Measurements from ENCODE around the gene MAPKBP1. TPM values are rescaled to one million over a fixed set of nuclear protein-coding genes. Genes with fewer than 3 reads are reported as not detected.

Gene MAPKBP1
- total RNA-seq, 1 experiment from 2014 or later: 9.9 TPM

GRCh38 chr15:41822471-41822870, 48.2 kb downstream of the MAPKBP1 start:
- Mint-ChIP-seq H3K36me3 (ENCODE audit: insufficient read depth, unreplicated experiment) (no peaks in the 10 kb centered on the region), H3K27me3 (ENCODE audit: unreplicated experiment) (no peaks in the 10 kb centered on the region), H3K4me3 (ENCODE audit: low read depth, unreplicated experiment) (no peak overlapping the region), H3K27ac (ENCODE audit: unreplicated experiment) (no peak overlapping the region), H3K9me3 (ENCODE audit: low read depth, unreplicated experiment) (no peaks in the 10 kb centered on the region), H3K4me1 (ENCODE audit: low read depth, unreplicated experiment) (no peaks in the 10 kb centered on the region)
- DNase-seq: no peak
- CTCF ChIA-PET: no interaction called here
- BruUV-seq (replicated peaks): no TSS peak
- intact Hi-C loops (cut with micrococcal nuclease; ENCODE audit: unreplicated experiment): no loop called here
- TF ChIP-seq CTCF (IDR thresholded peaks at IDR 0.05; ENCODE audit: unreplicated experiment): no peak

GRCh38 chr15:41822957-41823356, 48.7 kb downstream of the MAPKBP1 start:
- no peaks in the 10 kb centered on the region for H3K4me1 Mint-ChIP-seq (ENCODE audit: low read depth, unreplicated experiment)
- no peaks in the 10 kb centered on the region for H3K9me3 Mint-ChIP-seq (ENCODE audit: low read depth, unreplicated experiment)
- TF ChIP-seq CTCF (IDR thresholded peaks at IDR 0.05; ENCODE audit: unreplicated experiment): no peak
- CTCF ChIA-PET: no interaction called here
- no peaks in the 10 kb centered on the region for H3K27me3 Mint-ChIP-seq (ENCODE audit: unreplicated experiment)
- intact Hi-C loops (cut with micrococcal nuclease; ENCODE audit: unreplicated experiment): no loop called here
- no peak overlapping the region for H3K27ac Mint-ChIP-seq (ENCODE audit: unreplicated experiment)
- no peak for DNase-seq
- BruUV-seq (replicated peaks): no TSS peak
- H3K36me3 Mint-ChIP-seq (ENCODE audit: insufficient read depth, unreplicated experiment): peaks cover 4% of the 10 kb centered on the region
- H3K4me3 Mint-ChIP-seq (ENCODE audit: low read depth, unreplicated experiment): no peak overlapping the region

- CTCF ChIA-PET: interaction anchor here (1.6 kb wide), 1 partner anchor 12 kb away, joined by 4 read pairs; no protein-coding TSS in a partner anchor
- no peaks in the 10 kb centered on the region for H3K4me1 Mint-ChIP-seq (ENCODE audit: low read depth, unreplicated experiment)
- TF ChIP-seq CTCF (IDR thresholded peaks at IDR 0.05; ENCODE audit: unreplicated experiment): no peak
- no peaks in the 10 kb centered on the region for H3K9me3 Mint-ChIP-seq (ENCODE audit: low read depth, unreplicated experiment)
- H3K4me3 Mint-ChIP-seq (ENCODE audit: low read depth, unreplicated experiment): no peak overlapping the region
- peaks cover 9% of the 10 kb centered on the region for H3K36me3 Mint-ChIP-seq (ENCODE audit: insufficient read depth, unreplicated experiment)
- no TSS peak for BruUV-seq (replicated peaks)
- DNase-seq: no peak
- no peaks in the 10 kb centered on the region for H3K27me3 Mint-ChIP-seq (ENCODE audit: unreplicated experiment)
- no peak overlapping the region for H3K27ac Mint-ChIP-seq (ENCODE audit: unreplicated experiment)
- intact Hi-C loops (cut with micrococcal nuclease; ENCODE audit: unreplicated experiment): no loop called here
Observed at GRCh38 chr15:41823502-41823901, 49.2 kb downstream of the MAPKBP1 start.

- Mint-ChIP-seq H3K4me1 (ENCODE audit: low read depth, unreplicated experiment) (no peaks in the 10 kb centered on the region), H3K36me3 (ENCODE audit: insufficient read depth, unreplicated experiment) (peaks cover 13% of the 10 kb centered on the region), H3K27me3 (ENCODE audit: unreplicated experiment) (no peaks in the 10 kb centered on the region), H3K9me3 (ENCODE audit: low read depth, unreplicated experiment) (no peaks in the 10 kb centered on the region), H3K27ac (ENCODE audit: unreplicated experiment) (no peak overlapping the region), H3K4me3 (ENCODE audit: low read depth, unreplicated experiment) (no peak overlapping the region)
- no peak for DNase-seq
- intact Hi-C loops (cut with micrococcal nuclease; ENCODE audit: unreplicated experiment): no loop called here
- no TSS peak for BruUV-seq (replicated peaks)
- CTCF ChIA-PET: interaction anchor here (1.6 kb wide), 1 partner anchor 11 kb away, joined by 4 read pairs; no protein-coding TSS in a partner anchor
- no peak for TF ChIP-seq CTCF (IDR thresholded peaks at IDR 0.05; ENCODE audit: unreplicated experiment)
Observed at GRCh38 chr15:41824062-41824745, 49.9 kb downstream of the MAPKBP1 start.

Measured in Calu3 (cell line).